ENCODE data around the gene OR51S1.

- TF ChIP-seq, protein P1, sequence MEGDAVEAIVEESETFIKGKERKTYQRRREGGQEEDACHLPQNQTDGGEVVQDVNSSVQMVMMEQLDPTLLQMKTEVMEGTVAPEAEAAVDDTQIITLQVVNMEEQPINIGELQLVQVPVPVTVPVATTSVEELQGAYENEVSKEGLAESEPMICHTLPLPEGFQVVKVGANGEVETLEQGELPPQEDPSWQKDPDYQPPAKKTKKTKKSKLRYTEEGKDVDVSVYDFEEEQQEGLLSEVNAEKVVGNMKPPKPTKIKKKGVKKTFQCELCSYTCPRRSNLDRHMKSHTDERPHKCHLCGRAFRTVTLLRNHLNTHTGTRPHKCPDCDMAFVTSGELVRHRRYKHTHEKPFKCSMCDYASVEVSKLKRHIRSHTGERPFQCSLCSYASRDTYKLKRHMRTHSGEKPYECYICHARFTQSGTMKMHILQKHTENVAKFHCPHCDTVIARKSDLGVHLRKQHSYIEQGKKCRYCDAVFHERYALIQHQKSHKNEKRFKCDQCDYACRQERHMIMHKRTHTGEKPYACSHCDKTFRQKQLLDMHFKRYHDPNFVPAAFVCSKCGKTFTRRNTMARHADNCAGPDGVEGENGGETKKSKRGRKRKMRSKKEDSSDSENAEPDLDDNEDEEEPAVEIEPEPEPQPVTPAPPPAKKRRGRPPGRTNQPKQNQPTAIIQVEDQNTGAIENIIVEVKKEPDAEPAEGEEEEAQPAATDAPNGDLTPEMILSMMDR (IDR thresholded peaks at IDR 0.05) = no peak
- no peak for TF ChIP-seq ZFX (IDR thresholded peaks at IDR 0.05; ENCODE audit: borderline replicate concordance)
These were observed 39.8 kb downstream of the OR51S1 start for GRCh38 chr11:4809246-4809645.

Measured in 22Rv1 (cell line).